AML-193 (cell line): ENCODE measurements around the gene MYO9B.
A peak's percentile ranks its signal among the peaks of the same experiment; 100 is the strongest.
"Not testable (repeated sequence)": the region's sequence is repeated elsewhere in the genome, so short reads cannot be mapped to it uniquely, and the experiment has no call there.

Source experiments
- DNase-seq, 2 experiments: peaks; one replicate each; lab custom pipeline; 2025; lab: John Stamatoyannopoulos, UW

Gene MYO9B

DNA sequence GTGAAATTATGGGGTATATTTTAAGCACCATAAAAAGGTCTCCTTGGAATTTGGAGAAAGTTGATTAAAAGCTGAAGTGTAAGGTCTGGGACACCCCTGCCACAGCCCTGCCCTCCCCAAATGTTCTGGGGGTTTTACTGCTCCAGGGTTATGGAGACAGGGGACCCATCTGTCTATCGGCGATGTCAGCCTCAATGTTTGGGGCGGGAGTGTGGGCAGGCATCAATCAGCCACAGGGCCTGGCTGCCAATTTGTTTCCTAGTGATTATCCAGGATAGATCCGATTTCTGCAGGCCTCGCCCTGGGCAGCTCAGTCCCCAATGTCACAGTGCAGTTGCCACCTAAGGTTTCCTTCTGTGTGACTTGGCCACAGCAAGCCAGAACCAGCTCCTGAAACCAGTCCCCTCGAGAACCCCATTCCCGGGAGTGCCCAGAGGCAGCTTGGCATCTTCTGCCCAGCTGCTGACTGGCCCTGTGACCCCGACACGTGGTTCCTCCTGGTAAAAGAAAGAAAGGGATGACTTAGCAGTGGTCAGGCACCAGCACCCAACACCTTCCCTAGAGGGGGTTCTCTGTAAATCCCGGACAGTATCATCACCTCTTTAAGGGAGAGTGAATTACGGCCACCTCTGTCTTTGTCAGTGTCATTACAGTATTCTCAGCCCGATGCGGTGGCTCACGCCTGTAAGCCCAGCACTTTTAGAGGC is 41.6 kb downstream of the MYO9B start:
- DNase-seq = no peak

DNA sequence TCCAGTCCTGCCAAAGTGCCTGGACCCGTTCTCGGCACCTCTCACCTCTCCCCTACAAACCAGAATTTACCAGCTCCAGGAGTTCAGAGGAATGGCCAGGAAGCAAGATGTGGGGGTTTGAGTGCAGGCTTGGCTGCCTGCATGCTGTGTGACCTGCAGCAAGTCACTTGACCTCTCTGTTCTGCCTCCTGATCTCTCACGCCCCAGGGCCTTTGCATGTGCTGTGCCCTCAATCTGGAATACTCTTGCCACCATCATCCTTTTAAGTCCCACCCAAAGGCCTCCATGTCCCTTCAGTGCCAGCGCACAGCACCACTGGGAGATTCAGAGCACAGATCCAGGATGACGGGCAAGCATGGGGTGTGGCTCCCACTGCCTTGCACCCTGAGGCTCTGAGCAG is 43.4 kb downstream of the MYO9B start:
- no peak for DNase-seq

DNA sequence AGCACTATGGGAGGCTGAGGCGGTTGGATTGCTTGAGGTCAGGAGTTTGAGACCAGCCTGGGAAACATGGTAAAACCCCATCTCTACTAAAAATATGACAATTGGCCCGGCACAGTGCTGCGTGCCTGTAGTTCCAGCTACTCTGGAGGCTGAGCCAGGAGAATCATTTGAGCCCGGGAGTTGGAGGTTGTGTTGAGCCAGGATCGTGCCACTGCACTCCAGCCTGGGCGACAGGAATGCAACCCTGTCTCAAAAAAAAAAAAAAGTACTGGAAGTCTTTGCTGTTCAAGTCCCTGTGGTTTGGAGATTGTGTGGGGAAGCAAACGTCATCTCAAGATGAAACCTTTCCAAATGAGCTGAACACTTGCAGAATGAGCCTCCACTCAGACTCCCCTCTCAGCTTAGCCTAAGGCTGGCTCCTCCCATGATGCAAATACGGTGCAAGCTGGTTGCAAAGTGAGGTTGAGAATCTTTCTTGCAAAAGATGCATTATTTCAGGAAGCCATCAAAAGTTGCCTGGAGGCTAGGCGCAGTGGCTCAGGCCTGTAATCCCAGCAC is 46.2 kb downstream of the MYO9B start:
- no peak for DNase-seq

DNA sequence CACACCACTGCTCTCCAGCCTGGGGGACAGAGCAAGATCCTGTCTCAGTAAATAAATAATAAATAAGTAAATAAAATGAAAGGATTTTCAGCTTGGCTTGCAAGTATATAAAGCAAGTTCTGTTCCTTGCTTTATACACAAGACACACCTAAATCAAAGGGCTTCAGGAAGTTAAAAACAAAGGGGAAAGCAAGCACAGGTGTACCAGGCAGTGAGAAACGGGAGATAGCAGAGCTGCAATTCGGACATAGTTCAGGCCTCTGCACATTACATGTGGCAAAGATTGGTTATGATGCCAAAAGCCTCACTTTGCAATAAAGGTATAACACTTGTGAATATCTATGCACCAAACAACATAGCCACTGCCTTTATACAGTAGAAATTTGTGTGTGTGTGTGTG is 47.5 kb downstream of the MYO9B start:
- no peak for DNase-seq

DNA sequence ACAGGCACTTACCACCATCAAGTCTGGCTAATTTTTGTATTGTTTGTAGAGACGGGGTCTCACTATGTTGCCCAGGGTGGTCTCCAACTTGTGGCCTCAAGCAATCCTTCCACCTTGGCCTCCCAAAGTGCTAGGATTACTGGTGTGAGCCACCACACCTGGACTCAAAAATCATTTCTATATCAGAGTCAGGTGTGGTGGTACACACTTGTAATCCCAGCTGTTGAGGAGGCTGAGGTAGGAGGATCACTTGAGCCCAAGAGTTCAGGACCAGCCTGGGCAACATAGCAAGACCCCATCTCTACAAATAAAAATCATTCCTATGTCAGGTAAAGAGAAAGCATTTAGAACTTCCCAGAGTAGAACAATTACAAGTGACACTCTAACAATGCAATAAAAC is 48.4 kb downstream of the MYO9B start:
- no peak for DNase-seq

DNA sequence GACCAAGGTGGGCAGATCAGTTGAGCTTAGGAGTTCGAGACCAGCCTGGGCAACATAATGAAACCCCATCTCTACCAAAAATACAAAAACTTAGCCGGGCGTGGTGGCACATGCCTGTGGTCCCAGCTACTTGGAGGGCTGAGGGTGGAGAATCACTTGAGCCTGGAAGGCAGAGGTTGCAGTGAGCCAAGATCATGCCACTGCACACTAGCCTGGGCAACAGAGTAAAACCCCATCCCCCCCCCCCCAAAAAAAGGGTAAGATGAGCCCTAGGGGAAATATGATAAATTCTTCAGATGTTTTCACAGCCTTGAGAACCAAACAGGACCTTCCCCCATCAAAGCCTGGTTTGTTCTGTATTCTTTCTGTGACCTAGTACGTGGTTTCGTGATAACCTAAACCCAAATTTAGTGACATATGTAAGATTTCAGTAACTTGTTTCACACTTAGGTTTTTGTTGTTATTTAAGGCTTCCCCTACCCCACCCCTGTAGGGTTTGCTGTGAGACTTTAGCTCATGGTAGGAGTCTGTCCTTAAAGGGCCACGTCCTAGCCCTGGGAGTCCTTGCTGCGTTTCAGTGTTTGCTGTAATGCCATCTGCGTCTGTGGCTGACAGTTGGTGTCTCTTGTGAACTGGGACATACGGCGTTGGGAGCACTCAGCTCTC is 49.6 kb downstream of the MYO9B start:
- DNase-seq = no peak

DNA sequence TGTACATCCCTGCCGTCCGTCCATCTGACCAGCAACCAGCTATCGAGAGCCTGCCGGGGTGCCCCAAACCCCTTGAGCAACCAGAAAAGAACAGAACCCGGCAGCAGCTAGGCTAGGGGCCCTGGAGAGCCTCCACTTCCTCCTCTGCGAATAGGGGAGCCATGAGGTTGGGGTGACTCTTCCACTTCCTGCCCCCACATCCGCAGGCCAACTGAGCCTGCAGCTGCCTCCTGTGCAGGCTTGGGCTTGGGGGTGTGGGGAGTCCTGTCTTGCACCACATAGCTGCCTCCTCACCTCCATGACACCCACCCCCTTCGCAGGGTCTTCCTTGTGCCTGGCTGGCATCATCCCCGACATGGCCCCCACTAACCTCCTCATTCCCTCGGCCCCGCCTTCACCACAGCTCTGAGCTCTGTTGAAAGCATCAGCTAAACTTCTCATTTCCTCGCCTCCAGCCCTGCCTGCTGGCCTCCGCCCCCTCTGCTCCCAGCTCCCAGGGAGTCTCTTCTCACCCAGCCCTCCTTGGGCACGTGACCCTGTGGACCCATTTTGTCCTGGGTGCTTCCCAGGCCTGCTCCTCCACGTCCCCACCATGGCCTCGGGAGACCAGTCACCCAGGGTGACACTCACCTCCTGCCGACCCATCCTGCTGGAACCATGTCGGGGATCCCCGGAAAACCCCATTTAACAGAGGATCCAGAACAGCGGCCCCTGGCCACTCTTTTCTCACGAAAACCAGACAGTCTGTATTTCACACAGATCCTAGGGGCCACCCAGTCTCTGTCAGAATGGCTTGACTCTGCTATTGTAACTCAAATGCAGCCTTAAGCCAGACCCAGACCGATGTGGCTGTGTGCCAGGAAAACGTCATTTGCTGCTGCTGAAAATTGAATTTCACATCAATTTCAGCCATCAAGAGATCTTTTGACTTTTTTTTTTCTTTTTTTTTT is 50.4 kb downstream of the MYO9B start:
- DNase-seq = peak; percentile 95 to 100

DNA sequence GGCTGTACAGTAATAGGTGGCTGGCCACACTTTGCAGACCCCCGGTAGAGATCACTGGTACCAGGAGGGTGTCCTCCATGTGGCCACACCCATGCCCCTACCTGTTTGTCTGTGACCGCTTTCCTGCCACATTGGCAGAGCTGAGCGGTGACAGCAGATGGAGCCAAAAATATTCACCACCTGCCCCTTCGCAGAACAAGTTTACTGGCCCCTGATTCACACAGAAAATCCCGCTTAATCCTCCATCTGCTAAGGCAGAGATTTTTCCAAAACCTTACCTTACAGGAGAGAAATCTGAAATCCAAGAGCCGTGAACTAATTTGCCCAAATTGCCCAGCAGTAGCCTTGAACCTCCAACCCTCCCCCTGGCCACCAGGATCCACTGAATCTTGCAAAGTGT is 52.1 kb downstream of the MYO9B start:
- DNase-seq = no peak

DNA sequence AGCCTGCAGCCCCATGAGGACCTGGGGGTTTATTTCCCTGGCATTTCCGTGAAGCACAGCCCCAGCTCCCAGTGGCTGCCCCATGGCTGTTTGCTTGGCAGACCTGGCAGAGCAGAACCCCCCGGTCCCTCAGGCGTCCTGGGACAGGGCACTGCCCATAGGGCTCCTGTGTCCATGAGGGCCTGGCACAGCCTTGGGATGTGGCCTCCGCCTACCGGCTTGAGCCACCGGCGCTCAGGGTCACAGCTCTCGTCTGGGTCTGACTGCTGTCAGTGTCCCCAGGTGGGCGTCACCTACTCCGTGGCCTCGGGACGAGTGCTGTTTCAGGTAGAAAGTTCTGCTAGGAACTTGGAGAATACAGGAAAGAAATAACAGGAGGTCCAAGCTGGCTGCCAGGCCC is 52.8 kb downstream of the MYO9B start:
- DNase-seq = no peak

DNA sequence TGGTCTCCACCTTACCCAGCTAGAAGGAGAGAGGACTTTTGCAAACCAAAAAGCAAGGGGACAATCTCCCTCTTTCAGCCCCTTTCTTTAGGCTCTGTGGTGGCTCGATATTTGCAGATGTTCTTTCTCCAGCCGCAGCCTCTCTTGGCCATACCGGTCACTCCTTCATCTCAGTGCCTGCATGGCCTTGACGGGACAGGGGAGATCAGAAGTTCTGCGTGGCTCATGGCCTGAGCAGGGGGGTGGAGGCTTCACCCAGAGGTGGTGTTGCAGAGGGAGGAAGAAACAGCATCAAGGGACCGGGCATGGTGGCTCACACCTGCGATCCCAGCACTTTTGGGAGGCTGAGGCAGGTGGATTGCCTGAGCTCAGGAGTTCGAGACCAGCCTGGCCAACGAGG is 53.2 kb downstream of the MYO9B start:
- no peak for DNase-seq

DNA sequence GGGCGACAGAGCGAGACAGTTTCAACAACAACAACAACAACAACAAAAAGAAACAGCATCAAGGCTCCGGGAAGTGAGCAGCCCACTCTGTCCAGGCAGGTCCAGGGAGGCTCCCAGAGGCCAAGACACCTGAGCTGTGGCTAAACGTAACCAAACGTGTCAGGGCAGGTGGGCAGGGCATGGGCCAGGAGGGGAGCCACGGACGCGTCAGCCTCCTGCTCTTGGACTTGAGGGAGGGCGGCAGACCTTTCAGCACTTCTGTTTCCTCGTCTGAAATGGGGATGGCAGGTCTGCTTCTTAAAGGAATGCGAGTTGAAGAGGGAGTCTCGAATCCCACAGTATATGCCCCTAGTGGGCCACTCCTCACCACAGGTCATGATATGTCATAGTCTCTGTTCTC is 53.8 kb downstream of the MYO9B start:
- DNase-seq = no peak

DNA sequence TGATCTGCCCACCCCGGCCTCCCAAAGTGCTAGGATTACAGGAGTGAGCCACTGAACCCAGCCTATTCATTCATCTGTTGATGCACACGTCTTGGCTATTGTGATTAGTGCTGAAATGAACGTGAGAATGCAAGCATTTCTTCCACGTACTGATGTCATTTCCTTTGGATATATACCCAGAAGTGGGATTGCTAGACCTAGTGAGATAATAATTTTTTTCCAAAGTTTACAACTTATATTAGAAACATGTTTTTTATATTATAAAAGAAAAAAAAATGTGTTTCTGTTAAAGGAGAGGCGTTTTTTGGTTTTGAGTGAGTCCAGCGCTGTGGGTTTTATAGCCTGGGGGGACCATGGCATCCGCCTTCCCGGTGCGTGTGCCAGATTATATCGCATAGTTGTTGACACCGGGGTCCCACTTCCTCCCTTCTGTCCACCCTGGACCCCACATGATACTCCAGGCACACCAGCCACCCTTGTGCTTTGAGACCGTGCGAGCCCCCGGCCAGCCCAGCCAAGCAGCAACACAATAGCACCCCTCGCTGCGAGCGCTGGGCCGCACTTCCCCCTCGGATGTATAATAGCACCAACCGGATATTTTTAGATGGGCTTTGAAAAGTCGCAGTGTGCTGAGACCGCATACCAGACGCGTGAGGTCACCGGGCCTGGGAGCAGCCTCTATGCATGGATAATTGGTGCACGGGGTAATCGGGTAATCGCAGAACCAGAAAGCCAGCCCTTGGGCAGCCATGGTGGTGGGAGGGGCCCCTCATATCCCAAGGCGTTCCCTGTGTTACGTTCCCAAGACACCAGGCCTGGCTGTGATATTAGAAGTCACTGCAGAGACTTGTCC is 59.6 kb downstream of the MYO9B start:
- DNase-seq = no peak

DNA sequence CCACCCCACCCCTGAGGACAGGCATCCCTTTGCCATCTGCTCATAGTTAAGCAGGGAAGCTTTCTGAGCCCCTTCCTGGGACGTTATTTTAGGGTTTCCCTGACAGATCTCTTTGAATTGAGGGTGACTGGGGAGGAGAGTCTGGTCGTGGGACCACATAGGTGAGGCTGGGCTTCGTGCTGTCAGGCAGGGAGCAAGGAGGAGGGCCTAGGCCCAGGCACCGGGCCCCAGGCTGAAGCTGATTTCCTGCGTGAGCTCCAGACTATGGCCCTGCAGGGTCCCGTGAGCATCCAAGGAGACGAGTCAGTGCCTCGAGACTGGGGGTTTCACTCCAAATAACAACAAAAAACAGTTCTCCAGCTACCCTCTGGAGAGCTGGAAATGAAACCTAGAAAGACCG is 60.4 kb downstream of the MYO9B start:
- DNase-seq = no peak

DNA sequence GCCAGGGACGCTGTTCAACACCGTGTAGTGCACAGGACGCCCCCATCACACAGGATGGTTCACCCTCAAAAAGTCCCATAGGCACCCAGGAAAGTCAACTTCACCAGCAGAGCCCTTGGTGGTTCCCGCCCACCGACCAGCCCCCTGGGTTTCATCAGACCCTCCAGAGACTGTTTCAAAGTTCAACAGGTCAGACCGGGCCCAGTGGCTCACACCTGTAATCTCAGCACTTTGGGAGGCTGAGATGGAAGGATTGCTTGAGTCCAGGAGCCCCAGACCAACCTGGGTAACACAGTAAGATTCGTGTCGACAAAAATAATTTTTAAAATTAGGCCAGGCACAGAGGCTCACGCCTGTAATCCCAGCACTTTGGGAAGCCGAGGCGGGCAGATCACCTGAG is 61.0 kb downstream of the MYO9B start:
- DNase-seq = no peak

DNA sequence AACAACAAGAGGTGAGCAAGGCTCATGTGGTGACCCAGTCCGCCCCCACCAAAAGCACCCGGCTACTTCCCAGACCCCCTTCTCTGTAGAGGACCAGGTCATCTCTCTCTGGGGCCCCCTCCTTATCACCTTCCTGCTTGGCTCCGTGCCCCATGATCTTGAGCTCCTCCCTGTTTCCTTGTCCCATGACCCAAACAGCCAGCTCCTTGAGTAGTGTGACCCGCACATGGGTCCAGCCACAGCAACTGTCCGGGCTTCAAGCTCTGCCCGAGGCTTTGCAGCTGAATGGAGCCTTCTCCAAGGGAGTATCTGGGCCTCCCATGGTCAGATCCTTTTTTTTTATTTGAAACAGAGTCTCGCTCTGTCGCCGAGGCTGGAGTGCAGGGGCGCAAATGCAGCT is 61.8 kb downstream of the MYO9B start:
- DNase-seq = no peak

DNA sequence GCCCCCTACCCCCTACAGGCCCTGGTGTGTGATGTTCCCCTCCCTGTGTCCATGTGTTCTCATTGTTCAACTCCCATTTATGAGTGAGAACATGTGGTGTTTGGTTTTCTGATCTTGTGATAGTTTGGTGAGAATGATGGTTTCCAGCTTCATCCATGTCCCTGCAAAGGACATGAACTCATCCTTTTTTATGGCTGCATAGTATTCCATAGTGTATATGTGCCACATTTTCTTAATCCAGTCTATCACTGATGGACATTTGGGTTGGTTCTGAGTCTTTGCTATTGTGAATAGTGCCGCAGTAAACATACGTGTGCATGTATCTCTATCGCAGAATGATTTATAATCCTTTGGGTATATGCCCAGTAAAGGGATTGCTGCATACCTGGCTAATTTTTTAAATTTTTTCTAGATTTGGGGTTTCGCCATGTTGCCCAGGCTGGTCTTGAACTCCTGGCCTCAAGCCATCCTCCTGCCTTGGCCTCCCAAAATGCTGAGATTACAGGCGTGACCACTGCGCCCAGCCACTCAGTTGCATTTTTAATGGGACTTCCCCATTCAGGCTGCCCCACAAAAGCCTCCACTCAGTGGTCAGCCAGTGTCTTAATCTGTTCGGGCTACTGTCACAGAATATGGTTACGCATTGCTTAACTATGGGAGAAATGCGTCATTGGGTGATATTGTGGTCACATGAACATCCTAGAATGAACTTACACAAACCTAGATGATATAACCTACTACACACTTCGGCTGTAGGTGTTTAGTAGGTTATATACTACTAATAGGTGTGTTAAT is 62.7 kb downstream of the MYO9B start:
- not testable (repeated sequence) for DNase-seq

DNA sequence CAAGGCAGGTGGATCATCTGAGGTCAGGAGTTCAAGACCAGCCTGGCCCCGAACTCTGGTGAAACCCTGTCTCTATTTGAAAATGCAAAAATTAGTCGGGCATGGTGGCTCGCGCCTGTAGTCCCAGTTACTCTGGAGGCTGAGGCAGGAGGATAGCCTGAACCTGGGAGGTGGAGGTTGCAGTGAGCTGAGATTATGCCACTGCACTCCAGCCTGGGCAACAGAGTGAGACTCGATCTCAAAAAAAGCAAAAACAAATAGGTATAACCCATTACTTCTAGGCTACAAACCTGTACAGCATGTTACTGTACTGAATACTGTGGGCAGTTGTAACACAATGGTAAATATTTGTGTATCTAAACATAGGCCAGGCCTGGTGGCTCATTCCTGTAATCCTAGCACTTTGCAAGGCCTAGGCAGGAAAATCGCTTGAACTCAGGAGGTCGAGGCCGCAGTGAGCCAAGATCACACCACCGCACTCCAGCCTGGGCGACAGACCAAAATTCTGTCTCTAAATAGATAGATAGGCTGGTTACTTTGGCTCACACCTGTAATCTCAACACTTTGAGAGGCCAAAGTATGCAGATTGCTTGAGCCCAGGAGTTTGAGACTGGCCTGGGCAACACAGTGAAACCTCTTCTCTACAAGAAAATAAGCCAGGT is 63.5 kb downstream of the MYO9B start:
- DNase-seq = no peak

DNA sequence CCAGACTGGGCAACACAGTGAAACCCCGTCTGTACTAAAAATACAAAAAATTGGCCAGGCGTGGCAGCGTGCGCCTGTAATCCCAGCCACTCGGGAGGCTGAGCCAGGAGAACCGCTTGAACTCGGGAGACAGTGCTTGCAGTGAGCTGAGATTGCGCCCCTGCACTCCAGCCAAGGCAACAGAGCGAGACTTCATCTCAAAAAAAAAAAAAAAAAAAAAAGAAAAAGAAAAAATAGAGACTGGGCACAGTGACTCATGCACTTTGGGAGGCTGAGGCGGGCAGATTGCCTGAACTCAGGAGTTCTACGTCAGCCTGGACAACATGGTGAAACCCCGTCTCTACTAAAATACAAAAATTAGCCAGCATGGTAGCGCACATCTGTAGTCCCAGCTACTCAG is 69.2 kb downstream of the MYO9B start:
- DNase-seq = not testable (repeated sequence)

DNA sequence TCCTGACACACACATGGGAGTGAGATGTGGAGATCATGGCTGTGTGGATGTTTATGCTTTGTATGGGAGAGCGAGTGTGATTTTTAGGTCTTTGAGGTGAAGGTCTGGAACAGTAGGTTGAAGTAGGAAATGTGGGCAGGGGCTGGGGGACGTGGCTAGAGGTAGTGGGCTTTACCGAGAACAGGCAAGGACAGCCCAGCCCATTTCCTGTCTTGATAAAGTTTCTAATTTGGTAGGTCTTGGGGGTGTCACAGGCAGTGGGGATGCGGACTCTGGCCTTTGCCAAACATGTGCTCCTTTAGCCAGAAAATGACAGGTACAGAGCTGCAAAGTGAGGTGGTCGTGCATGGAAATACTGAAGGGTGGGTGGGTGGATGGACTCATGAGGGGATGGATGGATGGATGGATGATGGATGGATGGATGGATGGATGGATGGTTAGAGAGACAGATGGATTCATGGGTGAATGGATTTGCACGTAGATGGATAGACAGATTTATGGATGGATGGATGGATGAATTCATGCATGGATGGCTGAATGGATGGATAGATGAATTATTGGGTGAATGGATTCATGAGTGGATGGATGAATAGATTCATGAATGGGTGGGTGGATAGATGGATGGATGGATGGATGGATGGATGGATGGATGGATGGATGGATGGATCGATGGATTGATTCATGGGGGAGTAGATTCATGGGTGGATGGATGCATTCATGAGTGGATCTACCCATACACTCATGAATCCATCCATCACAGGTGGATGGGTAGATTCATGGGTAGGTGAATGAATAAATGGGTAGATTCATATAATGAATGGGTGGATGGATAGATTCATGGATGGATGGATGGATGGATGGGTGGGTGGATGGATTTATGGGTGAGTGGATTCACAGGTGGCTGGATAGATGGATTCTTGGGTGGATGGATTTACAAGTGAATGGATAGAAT is 70.2 kb downstream of the MYO9B start:
- no peak for DNase-seq
